IPS-15b (cell line): Measurements from ENCODE around the gene NPAS3.

Experiments
- H3K27me3 ChIP-seq: one replicate; pipeline ENCODE4 v1.6.1; 2013; ENCODE audit warnings: low read length; ENCODE audit not compliant: control insufficient read depth, insufficient read depth
- H3K36me3 ChIP-seq: one replicate; pipeline ENCODE4 v1.6.1; 2013; ENCODE audit warnings: low read length; ENCODE audit not compliant: control insufficient read depth, insufficient read depth
- H3K4me1 ChIP-seq: one replicate; pipeline ENCODE4 v1.6.1; 2013; ENCODE audit warnings: mild to moderate bottlenecking, low read length; ENCODE audit not compliant: control insufficient read depth, insufficient read depth
- H3K4me3 ChIP-seq: one replicate; pipeline ENCODE4 v1.5.1; 2013; ENCODE audit warnings: low read depth, low read length
- H3K9ac ChIP-seq: one replicate; pipeline ENCODE4 v1.6.1; 2013; ENCODE audit warnings: low read depth, mild to moderate bottlenecking, low read length
- H3K9me3 ChIP-seq: one replicate; pipeline ENCODE4 v1.6.1; 2013; ENCODE audit warnings: mild to moderate bottlenecking, low read length; ENCODE audit not compliant: control insufficient read depth, insufficient read depth

NPAS3 gene

DNA sequence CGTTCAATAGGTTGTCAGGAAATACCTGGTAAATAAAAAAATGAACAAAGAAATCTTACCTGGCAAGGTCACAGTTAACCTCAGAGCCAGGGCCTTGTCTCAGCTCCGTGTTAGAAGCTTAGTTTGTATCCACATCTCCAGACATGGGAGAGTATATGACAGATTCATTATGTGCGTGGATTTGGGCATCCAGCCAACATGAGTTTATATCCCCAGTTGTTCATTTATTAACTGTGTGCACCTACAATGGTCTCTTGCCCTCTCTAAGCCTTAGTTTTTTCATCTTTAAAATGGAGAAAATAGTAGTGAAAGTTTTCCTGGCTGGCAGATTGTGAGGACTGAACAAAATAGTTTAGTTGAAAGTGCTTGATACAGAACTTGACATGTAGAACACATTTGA, 437.8 kb downstream of the NPAS3 start:
- Histone ChIP-seq H3K9ac (no peak overlapping the region), H3K27me3 (no peaks in the 10 kb centered on the region), H3K36me3 (no peaks in the 10 kb centered on the region), H3K9me3 (no peaks in the 10 kb centered on the region), H3K4me3 (no peak overlapping the region), H3K4me1 (no peaks in the 10 kb centered on the region)

- peaks cover 2% of the 10 kb centered on the region for H3K4me1 ChIP-seq
- H3K27me3 ChIP-seq: no peaks in the 10 kb centered on the region
- H3K9me3 ChIP-seq: no peaks in the 10 kb centered on the region
- no peak overlapping the region for H3K4me3 ChIP-seq
- no peaks in the 10 kb centered on the region for H3K36me3 ChIP-seq
- no peak overlapping the region for H3K9ac ChIP-seq
Measured at GRCh38 chr14:33377596-33378390, 439.1 kb downstream of the NPAS3 start.

DNA sequence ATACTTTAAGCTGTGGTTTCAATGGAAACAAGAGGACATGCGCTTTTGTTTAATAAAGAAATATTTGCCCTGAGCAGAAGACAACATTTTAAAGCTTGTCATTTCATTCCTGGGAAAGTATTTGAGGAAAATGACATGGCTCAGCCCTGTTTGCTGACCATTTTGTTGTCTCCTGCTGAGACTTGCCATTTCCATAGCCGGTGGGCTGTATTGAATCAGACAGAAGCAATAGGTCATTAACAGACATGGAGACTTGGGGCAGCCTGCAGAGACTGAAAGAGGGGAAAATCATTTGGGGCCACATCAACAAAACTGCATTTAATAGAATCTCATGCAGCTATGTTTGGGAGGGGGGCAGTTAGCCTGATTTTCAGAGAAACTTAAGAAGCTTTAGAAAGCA, 443.0 kb downstream of the NPAS3 start:
- no peak overlapping the region for H3K9ac ChIP-seq
- no peaks in the 10 kb centered on the region for H3K36me3 ChIP-seq
- H3K9me3 ChIP-seq: no peaks in the 10 kb centered on the region
- peaks cover 2% of the 10 kb centered on the region for H3K4me1 ChIP-seq
- no peak overlapping the region for H3K4me3 ChIP-seq
- no peaks in the 10 kb centered on the region for H3K27me3 ChIP-seq

- no peak overlapping the region for H3K4me3 ChIP-seq
- H3K36me3 ChIP-seq: no peaks in the 10 kb centered on the region
- no peaks in the 10 kb centered on the region for H3K9me3 ChIP-seq
- H3K4me1 ChIP-seq: peaks cover 2% of the 10 kb centered on the region
- H3K9ac ChIP-seq: no peak overlapping the region
- no peaks in the 10 kb centered on the region for H3K27me3 ChIP-seq
Measured at GRCh38 chr14:33386140-33386539, 447.5 kb downstream of the NPAS3 start.

- no peak overlapping the region for H3K4me3 ChIP-seq
- no peaks in the 10 kb centered on the region for H3K9me3 ChIP-seq
- peaks cover under 1% of the 10 kb centered on the region for H3K4me1 ChIP-seq
- H3K9ac ChIP-seq: no peak overlapping the region
- H3K27me3 ChIP-seq: no peaks in the 10 kb centered on the region
- no peaks in the 10 kb centered on the region for H3K36me3 ChIP-seq
Measured at GRCh38 chr14:33386781-33387180, 448.1 kb downstream of the NPAS3 start.

DNA sequence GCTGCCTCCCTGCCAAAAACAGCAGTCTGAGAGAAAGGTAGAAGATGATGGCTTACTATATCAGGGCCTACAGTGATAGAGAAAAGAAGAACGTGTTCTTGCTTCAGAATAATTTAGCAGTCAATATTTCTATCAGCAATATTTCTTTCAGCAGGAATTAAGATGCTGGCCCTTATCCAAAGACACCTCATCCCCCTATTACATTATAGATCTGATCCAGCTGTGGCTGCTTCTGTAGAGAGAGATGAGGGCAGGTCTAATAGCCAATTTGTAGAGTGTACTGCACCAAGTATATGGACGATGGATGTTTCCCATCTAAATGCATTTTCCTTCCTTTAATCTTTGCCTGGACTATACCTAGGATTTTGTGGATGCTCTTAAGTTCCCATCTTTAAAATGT, 451.7 kb downstream of the NPAS3 start:
- H3K27me3 ChIP-seq: no peaks in the 10 kb centered on the region
- H3K4me3 ChIP-seq: no peak overlapping the region
- H3K9ac ChIP-seq: no peak overlapping the region
- no peaks in the 10 kb centered on the region for H3K36me3 ChIP-seq
- H3K9me3 ChIP-seq: no peaks in the 10 kb centered on the region
- H3K4me1 ChIP-seq: no peaks in the 10 kb centered on the region

DNA sequence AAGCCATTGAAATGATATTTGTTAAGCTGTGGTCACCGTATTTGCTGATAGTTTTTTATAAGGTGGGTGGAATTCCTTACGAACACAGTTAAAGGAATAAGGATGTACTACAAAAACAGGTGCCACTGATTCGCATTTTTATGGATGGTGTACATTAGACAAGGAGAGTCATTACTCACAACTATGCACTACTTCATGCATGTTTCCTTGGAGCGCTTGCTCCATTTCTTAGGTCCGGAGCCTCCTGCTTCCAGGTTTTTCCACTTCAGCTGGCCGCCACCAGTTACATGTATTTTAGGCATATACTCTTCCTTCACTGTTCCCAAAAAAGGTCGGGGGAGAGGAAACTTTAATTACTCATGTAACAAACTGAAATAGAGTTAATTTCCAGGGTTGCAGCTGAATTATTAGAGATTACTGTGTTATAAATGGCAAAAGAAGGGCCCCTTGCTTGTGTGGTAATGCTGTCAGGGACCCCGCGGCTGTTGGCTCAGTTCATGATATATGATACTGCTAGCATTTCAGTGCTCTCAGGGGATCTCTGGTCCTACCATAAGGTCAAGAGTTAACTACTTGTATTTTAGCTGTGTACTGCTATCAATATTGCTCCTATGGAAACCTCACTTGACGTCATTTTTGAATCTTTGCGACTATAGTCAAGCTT, 454.7 kb downstream of the NPAS3 start:
- Histone ChIP-seq H3K27me3 (no peaks in the 10 kb centered on the region), H3K9me3 (no peaks in the 10 kb centered on the region), H3K4me3 (no peak overlapping the region), H3K9ac (no peak overlapping the region), H3K36me3 (no peaks in the 10 kb centered on the region), H3K4me1 (no peaks in the 10 kb centered on the region)

DNA sequence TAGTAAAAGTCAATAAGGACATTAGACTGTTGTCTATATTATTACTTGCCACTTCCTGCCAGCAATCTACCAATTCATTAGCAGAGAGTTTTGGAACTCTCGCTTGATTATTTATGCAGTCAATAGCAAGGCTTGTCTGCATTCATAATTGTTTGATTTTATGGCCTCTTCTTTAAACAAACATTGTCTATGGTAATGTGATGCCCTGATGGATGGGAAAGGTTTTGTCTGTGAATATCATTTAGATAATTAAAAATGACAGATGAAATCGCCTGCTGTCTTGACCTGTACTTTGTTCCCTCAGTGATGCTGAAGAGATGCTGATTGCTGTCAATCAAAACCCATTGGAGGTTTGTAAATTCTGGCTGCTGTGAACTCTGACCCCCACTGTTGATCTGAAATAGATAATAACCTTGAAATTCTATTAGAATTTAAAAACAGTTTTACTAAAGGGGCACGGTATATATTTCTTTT, 455.3 kb downstream of the NPAS3 start:
- Histone ChIP-seq H3K4me3 (no peak overlapping the region), H3K9me3 (no peaks in the 10 kb centered on the region), H3K36me3 (no peaks in the 10 kb centered on the region), H3K9ac (no peak overlapping the region), H3K4me1 (no peaks in the 10 kb centered on the region), H3K27me3 (no peaks in the 10 kb centered on the region)

- no peaks in the 10 kb centered on the region for H3K36me3 ChIP-seq
- peaks cover 25% of the 10 kb centered on the region for H3K9me3 ChIP-seq
- no peaks in the 10 kb centered on the region for H3K27me3 ChIP-seq
- H3K4me1 ChIP-seq: no peaks in the 10 kb centered on the region
- H3K4me3 ChIP-seq: no peak overlapping the region
- no peak overlapping the region for H3K9ac ChIP-seq
Measured at GRCh38 chr14:33401311-33401710, 462.6 kb downstream of the NPAS3 start.

DNA sequence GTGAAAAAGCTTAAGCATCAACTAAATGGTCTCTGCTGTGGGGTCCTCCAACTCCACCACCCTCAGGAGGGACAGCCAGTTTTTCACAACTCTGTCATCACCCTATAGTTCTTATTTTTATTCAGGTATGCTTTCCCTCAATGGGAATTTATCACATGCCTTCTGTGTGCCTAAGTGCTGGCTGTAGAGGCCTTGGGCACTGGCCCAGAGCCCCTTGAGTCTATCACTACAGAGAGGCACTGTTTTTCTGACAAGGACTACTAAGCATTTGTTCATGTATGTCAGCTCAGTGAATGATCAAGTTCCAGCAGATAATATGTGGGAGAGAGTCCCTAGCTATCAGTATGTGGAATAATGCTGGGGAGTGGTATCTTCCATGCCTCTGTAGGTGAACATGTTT, 463.9 kb downstream of the NPAS3 start:
- no peaks in the 10 kb centered on the region for H3K4me1 ChIP-seq
- peaks cover 2% of the 10 kb centered on the region for H3K36me3 ChIP-seq
- peaks cover 33% of the 10 kb centered on the region for H3K9me3 ChIP-seq
- H3K27me3 ChIP-seq: no peaks in the 10 kb centered on the region
- H3K9ac ChIP-seq: no peak overlapping the region
- no peak overlapping the region for H3K4me3 ChIP-seq

- H3K4me1 ChIP-seq: no peaks in the 10 kb centered on the region
- no peak overlapping the region for H3K9ac ChIP-seq
- H3K9me3 ChIP-seq: peaks cover 33% of the 10 kb centered on the region
- H3K4me3 ChIP-seq: no peak overlapping the region
- no peaks in the 10 kb centered on the region for H3K27me3 ChIP-seq
- H3K36me3 ChIP-seq: peaks cover 2% of the 10 kb centered on the region
Measured at GRCh38 chr14:33404054-33404453, 465.4 kb downstream of the NPAS3 start.

GRCh38 chr14:33404964-33405574, 466.4 kb downstream of the NPAS3 start:
- H3K36me3 ChIP-seq: peaks cover 2% of the 10 kb centered on the region
- H3K9me3 ChIP-seq: peaks cover 33% of the 10 kb centered on the region
- H3K27me3 ChIP-seq: no peaks in the 10 kb centered on the region
- no peak overlapping the region for H3K4me3 ChIP-seq
- no peak overlapping the region for H3K9ac ChIP-seq
- H3K4me1 ChIP-seq: no peaks in the 10 kb centered on the region
